Body of pancreas (tissue), 4 donors: ENCODE results near the gene TTYH1.

Experiments
- POLR2A ChIP-seq, 3 donors: fragments of 450-650 bp; IDR thresholded peaks; one replicate each; pipeline ENCODE4 v1.6.1; 2016; ENCODE audit warnings: antibody characterized with exemption in 3 of 3, mild to moderate bottlenecking in 2 of 3
- TF ChIP-seq, protein P1 (sequence below), 7 experiments: fragments of 450-650 bp in 4 of 7; fragments of 200-600 bp in 3 of 7; sonication (generic) in 3 of 7; IDR thresholded peaks; one replicate each; pipeline ENCODE4 v1.5.1; 2016 to 2019; ENCODE audit warnings: antibody characterized with exemption in 7 of 7

DNA sequence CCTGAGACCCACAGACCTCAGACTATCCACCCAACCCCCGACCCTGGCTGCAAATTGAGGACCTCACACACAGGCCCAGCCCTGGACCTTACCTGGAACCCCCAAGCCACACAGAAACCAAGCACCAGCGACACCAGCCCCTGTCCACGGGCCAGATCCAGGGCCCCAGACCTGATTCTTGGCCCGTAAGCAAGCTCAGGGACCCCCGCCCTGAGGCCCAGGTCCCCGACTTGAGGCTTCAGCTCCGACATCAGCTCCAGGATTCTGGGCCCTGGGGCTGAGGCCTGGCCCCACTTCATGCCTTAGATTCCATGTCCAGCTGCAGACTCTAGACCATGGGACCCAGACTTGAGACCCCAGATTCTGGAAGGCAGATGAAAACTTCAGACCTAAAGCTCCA is 6.3 kb downstream of the TTYH1 start:
- TF ChIP-seq, protein P1, sequence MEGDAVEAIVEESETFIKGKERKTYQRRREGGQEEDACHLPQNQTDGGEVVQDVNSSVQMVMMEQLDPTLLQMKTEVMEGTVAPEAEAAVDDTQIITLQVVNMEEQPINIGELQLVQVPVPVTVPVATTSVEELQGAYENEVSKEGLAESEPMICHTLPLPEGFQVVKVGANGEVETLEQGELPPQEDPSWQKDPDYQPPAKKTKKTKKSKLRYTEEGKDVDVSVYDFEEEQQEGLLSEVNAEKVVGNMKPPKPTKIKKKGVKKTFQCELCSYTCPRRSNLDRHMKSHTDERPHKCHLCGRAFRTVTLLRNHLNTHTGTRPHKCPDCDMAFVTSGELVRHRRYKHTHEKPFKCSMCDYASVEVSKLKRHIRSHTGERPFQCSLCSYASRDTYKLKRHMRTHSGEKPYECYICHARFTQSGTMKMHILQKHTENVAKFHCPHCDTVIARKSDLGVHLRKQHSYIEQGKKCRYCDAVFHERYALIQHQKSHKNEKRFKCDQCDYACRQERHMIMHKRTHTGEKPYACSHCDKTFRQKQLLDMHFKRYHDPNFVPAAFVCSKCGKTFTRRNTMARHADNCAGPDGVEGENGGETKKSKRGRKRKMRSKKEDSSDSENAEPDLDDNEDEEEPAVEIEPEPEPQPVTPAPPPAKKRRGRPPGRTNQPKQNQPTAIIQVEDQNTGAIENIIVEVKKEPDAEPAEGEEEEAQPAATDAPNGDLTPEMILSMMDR (IDR thresholded peaks at IDR 0.05) = no peak
- no peak for TF ChIP-seq POLR2A (IDR thresholded peaks at IDR 0.05)
